HG02571 (cell line): ENCODE measurements around the gene OGFOD1.

Experiments
- ATAC-seq: cut with Tn5 transposase; IDR thresholded peaks from one replicate; pipeline ENCODE4 v1.9.1; 2021; ENCODE audit warnings: mild to moderate bottlenecking, moderate library complexity; ENCODE audit not compliant: unreplicated experiment

OGFOD1 gene

GRCh38 chr16:56426585-56426984, 24.8 kb upstream of the OGFOD1 start:
- ATAC-seq, result no peak

- ATAC-seq, result no peak
These were observed 23.3 kb upstream of the OGFOD1 start for GRCh38 chr16:56428091-56428490.

- no peak for ATAC-seq
These were observed 15.1 kb upstream of the OGFOD1 start for GRCh38 chr16:56436258-56436657.

GRCh38 chr16:56438038-56438437, 13.3 kb upstream of the OGFOD1 start:
- ATAC-seq, result no peak

DNA sequence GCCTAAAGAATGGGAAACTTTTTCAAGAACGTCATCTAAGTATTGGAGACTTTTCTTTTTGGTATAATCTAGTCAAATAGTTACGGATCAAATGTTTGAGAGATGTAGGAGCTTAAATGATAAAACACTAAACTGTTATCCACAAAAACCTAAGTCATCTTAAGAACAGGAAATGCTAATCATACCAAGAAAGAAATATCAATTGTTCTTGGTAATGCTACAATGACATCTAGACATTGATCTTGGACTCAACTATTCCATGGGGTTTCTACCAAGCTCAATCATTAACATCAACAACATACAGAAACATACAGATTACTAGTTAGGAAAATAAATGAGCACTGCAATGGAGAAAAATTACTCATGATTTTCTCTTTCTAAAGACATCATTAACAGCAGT, 4.1 kb upstream of the OGFOD1 start:
- ATAC-seq, result no peak

GRCh38 chr16:56448005-56448404, 3.3 kb upstream of the OGFOD1 start:
- no peak for ATAC-seq

DNA sequence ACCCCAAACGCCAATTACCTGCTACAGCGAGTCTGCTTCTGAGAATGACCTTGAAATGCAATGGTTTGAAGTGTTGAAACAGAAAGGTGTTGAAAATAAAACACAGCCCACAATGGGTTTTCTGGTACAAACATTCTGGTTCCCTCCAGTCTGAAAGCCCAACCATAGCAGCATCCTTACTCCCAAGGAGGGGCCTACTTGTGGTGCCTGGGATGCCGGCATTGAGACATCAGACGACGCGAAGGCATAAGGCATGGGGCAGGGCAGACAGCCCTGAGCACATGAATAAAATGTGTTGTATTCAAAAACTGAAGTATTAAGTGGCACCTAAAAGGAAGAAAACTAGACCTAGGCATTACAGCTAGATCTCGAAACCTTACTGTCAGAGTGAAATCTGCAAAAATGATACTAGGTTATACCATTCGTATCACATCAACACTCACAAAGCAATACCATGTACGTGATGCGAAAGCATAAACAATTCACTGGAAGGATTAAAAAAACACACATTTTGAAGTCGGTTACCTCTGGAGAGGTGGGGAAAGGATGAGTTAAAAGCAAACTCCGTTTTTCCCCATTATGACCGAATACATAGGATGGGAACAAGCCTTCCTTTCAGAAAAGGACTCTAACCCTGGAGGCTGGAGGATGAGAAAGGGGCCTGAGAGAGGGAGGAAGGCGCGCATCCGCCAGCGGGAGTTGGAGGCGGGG, 924 bp upstream of the OGFOD1 start:
- ATAC-seq, result no peak

DNA sequence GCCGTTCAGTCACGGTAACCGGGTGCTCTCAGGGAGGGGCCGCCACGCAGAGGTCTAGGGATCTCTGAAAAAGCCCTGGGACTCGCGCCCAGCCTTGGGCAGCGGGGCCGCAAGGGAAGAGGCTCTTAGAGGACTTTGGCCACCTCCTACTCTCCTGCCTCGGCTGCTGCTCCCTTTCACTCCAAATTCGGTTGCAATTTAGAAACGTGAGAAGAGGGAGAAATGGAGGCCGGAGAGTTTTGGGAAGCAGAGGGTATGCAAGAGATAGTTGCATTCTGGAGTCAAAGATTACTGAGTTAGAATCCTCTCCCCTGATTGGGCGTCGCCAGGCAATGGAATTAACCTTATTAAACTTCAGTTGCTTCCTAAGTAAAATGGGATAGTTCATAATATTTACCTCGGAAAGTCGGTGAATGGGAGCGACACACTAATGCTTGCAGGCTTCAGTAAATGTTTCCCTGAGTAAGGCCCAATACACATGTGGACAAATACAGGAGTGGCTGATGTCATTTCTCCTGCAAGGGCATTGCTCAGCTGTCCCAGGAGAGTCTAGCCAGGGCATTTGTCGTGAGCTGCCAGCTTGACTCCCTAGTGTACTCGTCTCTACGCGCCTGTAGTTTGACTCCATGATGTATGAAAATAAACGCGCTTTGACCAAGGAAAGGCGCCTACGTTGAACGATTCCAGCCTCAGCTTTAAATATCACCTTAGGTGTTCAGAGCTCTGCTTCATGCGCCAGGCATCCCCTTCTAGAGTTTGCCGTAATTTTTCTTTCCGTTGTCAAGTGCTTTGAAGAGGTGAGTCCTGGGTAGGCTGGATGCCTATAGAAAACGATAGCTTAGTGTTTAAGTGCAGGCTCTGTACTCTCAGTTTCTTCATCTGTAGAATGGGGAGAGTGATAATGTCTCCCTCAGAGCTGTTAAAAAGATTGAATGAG, 667 bp downstream of the OGFOD1 start:
- peak; percentile 26 for ATAC-seq

DNA sequence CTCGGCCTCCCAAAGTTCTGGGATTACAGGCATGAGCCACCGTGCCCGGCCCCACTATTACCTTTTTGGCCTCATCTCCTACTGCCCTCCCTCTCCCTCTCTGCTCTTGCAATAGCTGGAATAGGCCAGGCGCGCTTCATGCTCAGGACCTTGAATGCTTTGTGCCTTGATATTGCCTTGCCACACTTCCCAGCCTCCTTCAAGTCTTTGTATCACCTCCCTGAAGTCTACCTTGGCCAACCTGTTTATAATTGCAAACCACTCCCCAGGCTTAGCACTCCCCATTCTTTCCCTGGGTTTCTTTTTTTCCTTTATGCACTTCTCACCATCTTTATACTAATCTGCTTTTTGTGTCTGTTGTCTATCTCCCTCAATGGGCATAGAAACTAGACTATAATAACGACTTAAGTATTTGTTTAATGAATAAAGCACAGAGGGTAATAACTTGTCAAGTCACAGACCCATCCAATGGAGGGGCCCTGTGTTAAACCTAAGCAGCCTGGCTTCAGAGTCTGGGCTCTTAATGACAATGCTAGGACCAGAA, 6.6 kb downstream of the OGFOD1 start:
- ATAC-seq, result no peak

DNA sequence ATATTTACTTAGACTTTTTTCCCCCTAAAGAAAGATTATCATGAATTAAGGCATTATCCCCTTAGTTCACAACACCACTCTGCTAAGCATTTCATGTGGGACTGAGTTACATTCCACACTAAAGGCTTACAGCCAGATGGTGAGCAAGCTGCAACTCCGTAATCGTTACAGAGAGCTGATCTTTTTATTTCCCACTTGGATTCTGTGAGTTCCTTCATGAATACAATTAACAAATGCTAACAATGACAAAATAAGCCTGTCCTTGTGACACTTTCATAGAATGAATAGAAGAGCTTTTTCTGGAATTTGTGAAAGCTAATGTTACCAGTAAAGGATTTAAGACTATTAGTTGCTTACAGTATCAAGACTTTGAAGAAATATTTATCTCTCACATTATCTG, 8.7 kb downstream of the OGFOD1 start:
- no peak for ATAC-seq

- ATAC-seq, result no peak
These were observed 10.9 kb downstream of the OGFOD1 start for GRCh38 chr16:56462064-56462796.

- no peak for ATAC-seq
These were observed 11.8 kb downstream of the OGFOD1 start for GRCh38 chr16:56463153-56463552.

DNA sequence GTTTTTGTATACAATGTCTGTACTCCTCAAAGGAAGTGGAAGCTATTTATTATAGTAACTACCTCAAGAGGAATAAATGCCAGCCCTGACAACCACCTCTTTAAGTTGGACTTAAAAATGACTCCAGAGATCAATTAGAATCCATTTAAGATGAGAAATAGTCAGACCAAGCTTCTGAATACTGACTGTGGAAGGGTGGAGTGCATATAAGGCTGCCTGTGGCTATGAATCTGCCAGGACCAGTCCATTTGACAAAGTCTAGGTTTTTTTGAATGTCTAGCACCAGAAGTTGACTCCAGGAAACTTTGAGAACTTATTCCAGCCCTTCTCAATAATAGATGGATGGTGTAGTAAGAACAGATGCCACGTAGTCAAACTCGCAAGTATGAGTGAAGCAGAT, 15.0 kb downstream of the OGFOD1 start:
- ATAC-seq, result no peak

DNA sequence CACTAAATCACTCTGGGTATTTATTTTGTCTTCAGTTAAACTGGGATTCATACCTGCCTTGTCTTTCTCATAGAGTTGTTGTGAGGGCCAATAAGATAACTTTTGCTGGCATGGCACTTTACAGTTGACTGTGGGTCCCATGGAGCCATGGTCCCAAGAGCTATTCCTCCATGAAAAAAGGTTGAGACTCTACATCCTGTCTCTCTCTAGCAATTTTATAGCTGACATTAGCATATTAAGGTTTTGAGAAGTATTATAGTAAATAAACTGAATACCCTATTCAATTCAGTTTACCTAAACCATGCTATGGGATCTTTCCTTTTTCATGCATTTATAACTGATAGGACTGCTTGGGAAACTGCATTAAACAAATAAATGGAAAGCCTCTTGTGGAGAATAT, 17.4 kb downstream of the OGFOD1 start:
- no peak for ATAC-seq

GRCh38 chr16:56469748-56470147, 18.4 kb downstream of the OGFOD1 start:
- no peak for ATAC-seq

DNA sequence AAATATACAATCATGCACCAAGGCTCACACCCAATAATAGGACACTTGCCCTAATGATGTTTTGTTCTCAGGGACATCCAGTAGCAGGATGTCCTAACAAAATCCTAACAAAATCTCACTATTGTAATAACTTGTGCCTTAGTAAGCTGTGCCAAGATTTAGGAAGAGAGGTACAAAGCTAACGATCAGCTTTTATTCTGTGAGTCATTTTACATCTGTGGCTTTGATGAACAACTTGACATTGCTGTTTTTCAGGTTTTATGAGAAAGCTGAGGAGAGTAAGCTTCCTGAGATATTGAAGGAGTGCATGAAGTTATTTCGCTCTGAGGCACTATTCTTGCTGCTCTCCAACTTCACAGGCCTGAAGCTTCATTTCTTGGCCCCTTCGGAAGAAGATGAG, 18.9 kb downstream of the OGFOD1 start:
- ATAC-seq, result no peak

- ATAC-seq, result no peak
These were observed 19.3 kb downstream of the OGFOD1 start for GRCh38 chr16:56470666-56471065.

DNA sequence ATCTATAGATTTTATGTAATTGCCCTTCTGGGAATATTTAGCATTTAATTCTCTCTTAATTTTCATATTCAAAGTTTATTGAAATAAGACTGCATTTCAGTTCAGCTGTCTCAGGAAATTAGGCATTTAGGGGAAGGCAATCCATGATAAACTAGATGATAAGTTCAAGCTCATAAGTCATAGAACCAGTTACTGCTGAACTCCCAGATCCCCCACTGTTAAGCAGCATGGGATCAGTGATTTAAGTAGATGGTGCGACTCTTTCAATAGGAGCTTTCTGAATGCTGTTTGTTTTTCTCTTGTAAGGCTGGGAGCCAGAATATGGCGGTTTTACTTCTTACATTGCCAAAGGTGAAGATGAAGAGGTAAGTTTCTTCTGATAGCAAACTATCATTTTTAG, 23.8 kb downstream of the OGFOD1 start:
- no peak for ATAC-seq

DNA sequence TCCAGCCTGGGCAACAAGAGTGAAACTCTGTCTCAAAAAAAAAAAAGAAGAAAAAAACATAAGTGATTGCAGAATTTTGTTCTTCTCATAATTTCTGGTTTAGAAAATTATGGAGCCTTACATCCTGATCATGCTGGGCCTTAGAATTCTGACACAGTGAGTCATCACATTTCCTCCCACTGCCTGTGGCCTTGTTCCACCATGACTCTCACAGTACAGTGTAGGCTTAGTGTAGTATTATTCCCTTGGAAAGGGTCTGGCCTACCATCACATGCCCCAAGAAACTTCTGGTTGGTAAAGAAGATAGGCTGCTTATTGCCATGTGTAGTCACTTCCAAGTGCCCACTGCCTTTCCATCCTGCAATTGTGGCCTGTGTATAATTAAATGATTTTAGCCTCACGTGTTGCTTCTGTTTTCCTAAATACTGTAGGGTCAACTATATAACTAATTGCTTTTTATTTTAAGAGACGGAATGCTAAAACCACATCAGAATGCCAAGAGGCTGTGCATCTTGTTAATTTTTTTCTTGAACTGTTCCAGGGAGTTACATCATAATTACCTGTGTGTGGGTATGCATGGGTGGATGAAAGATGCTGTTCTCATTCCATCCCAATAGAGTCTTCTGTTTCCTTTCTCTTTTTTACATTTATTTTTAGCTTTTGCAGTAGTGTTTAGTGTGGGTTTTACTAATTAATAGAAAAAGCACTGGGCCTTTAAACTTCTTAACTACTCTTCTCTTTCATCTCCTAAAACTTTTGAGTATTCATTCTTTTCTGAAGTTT, 25.9 kb downstream of the OGFOD1 start:
- ATAC-seq, result no peak

DNA sequence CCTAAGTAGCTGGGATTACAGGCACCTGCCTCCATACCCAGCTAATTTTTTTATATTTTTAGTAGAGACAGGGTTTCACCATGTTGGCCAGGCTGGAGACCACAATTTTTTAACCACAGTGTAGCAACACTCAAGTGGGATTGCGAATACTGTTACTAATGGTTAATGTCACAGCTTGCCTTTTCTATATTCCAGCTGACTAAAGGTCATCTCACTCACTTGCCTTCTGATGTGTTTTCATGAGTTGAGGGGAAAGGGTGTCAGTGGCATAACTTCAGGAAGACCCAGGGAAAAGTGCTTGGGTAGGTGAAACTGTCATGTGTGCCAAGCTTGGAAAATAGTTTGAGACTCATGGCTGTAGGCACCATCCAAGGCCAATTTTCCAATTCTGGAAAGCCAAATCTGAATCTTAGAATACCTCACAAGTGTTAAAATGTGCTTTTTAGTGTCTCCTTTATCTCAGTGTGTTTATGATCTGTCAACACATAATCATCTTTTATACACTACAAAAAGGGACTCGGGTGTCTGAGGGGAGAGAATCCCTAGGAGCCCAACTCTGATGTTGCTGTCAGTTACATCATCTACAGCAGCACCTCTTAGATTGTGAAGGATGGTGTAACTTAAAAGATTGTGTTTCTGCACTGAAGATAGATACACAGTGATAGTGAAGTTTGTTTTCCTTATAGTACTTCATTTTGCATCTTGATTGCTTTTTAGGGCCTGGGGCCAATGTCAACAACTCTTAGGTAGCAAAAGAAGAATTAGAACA, 27.1 kb downstream of the OGFOD1 start:
- no peak for ATAC-seq
